ENCODE measurements around the gene BOD1L1.

Gene BOD1L1

GRCh38 chr4:13588954-13589353, 38.6 kb downstream of the BOD1L1 start:
- no peak for DNase-seq (ENCODE audit: low read depth)
- no peak overlapping the region for H3K4me3 ChIP-seq (ENCODE audit: low read depth, low read length)
- TF ChIP-seq CTCF (conservative IDR thresholded peaks at IDR 0.05; ENCODE audit: low read depth, low read length): no peak

DNA sequence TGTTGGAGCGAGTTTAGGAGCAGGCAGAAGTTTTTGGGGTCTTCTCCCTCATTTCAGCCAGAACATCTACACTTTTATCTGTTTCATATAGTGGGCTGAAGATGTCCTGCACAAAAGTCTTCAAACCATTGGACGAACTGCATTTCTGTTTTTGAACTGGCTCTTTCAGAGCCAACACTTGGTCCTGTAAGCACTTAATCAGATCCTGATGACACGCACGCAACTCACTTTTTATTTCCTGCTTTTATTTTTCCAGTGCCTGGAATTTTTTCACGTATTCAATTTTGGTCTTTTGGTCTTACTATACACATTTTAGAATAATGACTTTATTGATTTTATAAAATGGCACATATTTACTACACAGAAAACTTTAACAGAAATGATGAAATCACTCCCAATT, 43.0 kb downstream of the BOD1L1 start:
- H3K4me3 ChIP-seq (ENCODE audit: low read depth, low read length): no peak overlapping the region
- no peak for DNase-seq (ENCODE audit: low read depth)
- TF ChIP-seq CTCF (conservative IDR thresholded peaks at IDR 0.05; ENCODE audit: low read depth, low read length): no peak

GRCh38 chr4:13580036-13580435, 47.5 kb downstream of the BOD1L1 start:
- DNase-seq (ENCODE audit: low read depth): no peak
- H3K4me3 ChIP-seq (ENCODE audit: low read depth, low read length): no peak overlapping the region
- TF ChIP-seq CTCF (conservative IDR thresholded peaks at IDR 0.05; ENCODE audit: low read depth, low read length): no peak

DNA sequence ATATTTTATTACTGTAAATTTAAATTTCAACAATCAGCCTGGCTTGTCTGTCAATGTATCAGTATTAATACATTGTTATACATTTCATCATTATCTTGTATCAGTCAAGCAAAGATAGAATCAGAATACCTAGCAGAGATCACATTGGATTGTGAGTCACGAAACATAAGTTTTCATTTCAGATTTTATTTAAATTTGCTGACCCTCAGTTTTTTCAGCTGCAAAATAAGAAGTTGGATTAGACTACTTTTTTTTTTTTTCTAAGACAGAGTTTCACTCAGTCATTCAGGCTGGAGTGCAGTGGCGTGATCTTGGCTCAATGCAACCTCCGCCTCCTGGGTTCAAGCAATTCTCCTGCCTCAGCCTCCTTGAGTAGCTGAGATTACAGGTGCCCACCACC, 49.9 kb downstream of the BOD1L1 start:
- no peak for TF ChIP-seq CTCF (conservative IDR thresholded peaks at IDR 0.05; ENCODE audit: low read depth, low read length)
- no peak overlapping the region for H3K4me3 ChIP-seq (ENCODE audit: low read depth, low read length)
- DNase-seq (ENCODE audit: low read depth): no peak

DNA sequence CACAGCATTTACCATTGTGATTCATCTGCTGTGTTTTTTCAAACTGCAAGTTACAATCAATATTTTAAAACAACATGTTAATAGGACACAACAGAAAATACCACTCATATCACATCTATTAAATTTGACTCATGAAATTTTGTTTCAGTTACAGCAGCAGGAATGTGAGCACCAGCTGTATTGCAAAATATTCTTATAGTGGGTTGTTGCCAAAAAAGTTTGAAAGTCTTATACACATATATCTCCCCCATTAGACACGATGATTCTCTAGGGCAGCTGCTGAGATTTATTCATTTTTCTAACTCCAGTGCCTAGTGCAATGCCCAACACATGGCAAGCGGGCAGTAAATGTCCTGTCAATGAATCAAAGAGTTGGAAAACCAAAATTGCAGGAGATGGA, 56.6 kb downstream of the BOD1L1 start:
- no peak for TF ChIP-seq CTCF (conservative IDR thresholded peaks at IDR 0.05; ENCODE audit: low read depth, low read length)
- no peak for DNase-seq (ENCODE audit: low read depth)
- no peak overlapping the region for H3K4me3 ChIP-seq (ENCODE audit: low read depth, low read length)

- no peak overlapping the region for H3K4me3 ChIP-seq (ENCODE audit: low read depth, low read length)
- TF ChIP-seq CTCF (conservative IDR thresholded peaks at IDR 0.05; ENCODE audit: low read depth, low read length): no peak
- no peak for DNase-seq (ENCODE audit: low read depth)
Observed at GRCh38 chr4:13567125-13567524, 60.4 kb downstream of the BOD1L1 start.

DNA sequence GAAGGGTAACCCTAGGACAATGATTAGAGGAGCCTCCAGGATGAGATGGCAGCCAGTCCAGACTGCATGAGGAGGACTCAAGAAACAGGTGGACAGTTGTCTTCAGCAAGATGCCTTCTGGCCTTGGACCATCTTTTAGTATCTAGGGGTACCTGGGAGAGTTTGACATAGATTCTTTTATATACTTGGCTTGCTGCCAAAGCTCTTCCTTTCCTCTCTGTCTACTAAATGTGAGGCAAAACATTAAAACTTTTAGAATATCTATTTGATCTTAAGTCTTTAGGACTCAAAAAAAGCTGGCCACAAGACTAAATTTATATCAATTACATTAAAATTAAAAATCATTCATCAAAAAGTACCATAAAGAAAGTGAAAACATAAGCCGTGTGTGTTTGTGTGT, 64.6 kb downstream of the BOD1L1 start:
- no peak overlapping the region for H3K4me3 ChIP-seq (ENCODE audit: low read depth, low read length)
- TF ChIP-seq CTCF (conservative IDR thresholded peaks at IDR 0.05; ENCODE audit: low read depth, low read length): no peak
- no peak for DNase-seq (ENCODE audit: low read depth)
